ENCODE results near the gene CCDC60.

- TF ChIP-seq ZC3H10 (CRISPR knock-in tag; IDR thresholded peaks at IDR 0.05) (no peak), ZNF70 (CRISPR knock-in tag; IDR thresholded peaks at IDR 0.05) (no peak)
Observed at GRCh38 chr12:119299130-119299529, 35.4 kb upstream of the CCDC60 start.

Measured in SK-N-SH treated with all-trans-retinoic acid at 6 μM for 48 hours (cell line).